Activated naive CD4-positive, alpha-beta T cell treated with anti-CD3 and anti-CD28 coated beads for 36 hours (primary cell): Measurements from ENCODE around the gene PLVAP. TPM values are rescaled to one million over a fixed set of nuclear protein-coding genes. Genes with fewer than 3 reads are reported as not detected.

Source experiments
- CTCF ChIA-PET: fragments of 350-600 bp; sonication (Branson Sonifier 250); formaldehyde crosslinking; loops from one replicate; lab custom pipeline; 2021; ENCODE audit warnings: antibody characterized with exemption; lab: Charles Lee
- DNase-seq: peaks from one replicate; pipeline ENCODE4 v3.0.0-alpha.2; 2020
- H3K27ac Mint-ChIP-seq: one replicate; pipeline ENCODE4 v1.8.0; 2021; ENCODE audit warnings: mild to moderate bottlenecking, mixed read lengths
- H3K27me3 Mint-ChIP-seq: one replicate; pipeline ENCODE4 v1.8.0; 2021; ENCODE audit warnings: low read depth, mixed read lengths
- H3K36me3 Mint-ChIP-seq: one replicate; pipeline ENCODE4 v1.8.0; 2021; ENCODE audit warnings: low read depth, mixed read lengths
- H3K4me1 Mint-ChIP-seq: one replicate; pipeline ENCODE4 v1.8.0; 2021; ENCODE audit warnings: low read depth, mixed read lengths
- H3K4me3 Mint-ChIP-seq: one replicate; pipeline ENCODE4 v1.8.0; 2021; ENCODE audit warnings: mild to moderate bottlenecking, moderate library complexity, mixed read lengths
- H3K9me3 Mint-ChIP-seq: one replicate; pipeline ENCODE4 v1.8.0; 2021; ENCODE audit warnings: mixed read lengths
- intact Hi-C: fragments of 100-400 bp; cut with micrococcal nuclease; formaldehyde crosslinking; loops from one replicate; pipeline ENCODE4 v1.15.1; 2023
- total RNA-seq, 2 experiments: library from RNA; stranded (reverse); gene quantifications; one replicate each; pipeline ENCODE4 v1.2.3, GENCODE V29; 2021

Gene PLVAP
- total RNA-seq, 2 experiments from 2014 or later, result not detected

DNA sequence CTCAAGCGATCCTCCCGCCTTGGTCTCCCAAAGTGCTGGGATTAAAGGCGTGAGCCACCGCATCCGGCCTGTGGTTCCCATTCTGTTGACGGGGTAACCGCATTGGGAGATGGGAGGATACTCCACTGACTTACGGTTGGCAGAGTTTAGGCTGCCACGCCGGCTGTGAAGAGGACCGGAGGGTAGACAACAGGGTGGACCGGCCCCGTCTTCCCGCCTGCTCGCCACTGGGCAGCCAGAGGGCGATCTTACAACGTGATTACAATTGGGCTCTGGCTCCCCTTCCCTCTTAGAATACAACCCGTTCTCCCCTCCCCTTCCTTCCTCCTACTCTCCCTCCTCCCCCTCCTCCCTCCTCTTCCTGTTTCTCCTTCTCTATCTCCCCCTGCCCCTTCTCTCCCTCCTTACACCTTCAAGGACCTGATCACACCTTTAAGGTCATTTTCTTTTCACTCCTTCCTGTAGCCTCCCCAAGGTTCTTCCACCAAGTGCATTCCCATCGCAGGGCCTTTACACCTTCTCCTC, 17.8 kb upstream of the PLVAP start:
- intact Hi-C loops, result loop anchor here (1.0 kb wide), 4 partner anchors 8 to 71 kb away; partner anchors contain the start of genes MVB12A and TMEM221
- Mint-ChIP-seq H3K27ac (peak overlapping the region; percentile 28), H3K9me3 (no peaks in the 10 kb centered on the region), H3K36me3 (peaks cover 6% of the 10 kb centered on the region), H3K4me3 (peak overlapping the region; percentile 19), H3K27me3 (no peaks in the 10 kb centered on the region), H3K4me1 (peaks cover 20% of the 10 kb centered on the region)
- CTCF ChIA-PET, result interaction anchor here (0.7 to 1.9 kb wide), 6 partner anchors 9 to 1434 kb away, joined by 3 to 8 read pairs (median 4); partner anchors contain the start of genes BST2 and MVB12A
- DNase-seq, result peak; percentile 90

DNA sequence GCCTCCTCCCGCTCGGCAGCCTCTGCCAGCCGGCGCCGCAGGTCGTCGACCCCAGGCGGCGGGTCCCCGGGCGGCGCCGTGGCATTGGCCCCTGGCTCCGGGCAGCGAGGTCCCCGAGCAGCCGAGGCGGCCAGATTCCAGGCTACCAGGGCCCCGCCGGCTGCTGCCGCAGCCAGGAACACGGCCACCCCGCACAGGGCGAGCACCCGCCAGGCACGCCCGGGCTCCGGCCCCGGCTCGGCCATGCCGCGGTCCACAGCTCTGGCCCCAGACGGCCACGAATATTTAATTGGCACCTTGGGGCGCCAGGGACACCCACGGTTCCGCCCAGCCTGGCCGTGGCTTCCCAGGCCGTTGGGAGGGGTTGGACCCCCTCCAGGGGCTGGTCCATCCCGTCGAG, 16.8 kb upstream of the PLVAP start, which contains the start of gene CCDC194:
Gene CCDC194 (minus strand): TSS at position 283 of the 400 bp plus-strand sequence. CDS start 38 bp downstream, at position 245.
- no peaks in the 10 kb centered on the region for H3K9me3 Mint-ChIP-seq
- CTCF ChIA-PET, result interaction anchor here (0.6 to 1.9 kb wide), 7 partner anchors 8 to 1435 kb away, joined by 3 to 8 read pairs (median 4); partner anchors contain the start of genes BST2 and MVB12A
- peaks cover 20% of the 10 kb centered on the region for H3K4me1 Mint-ChIP-seq
- no peak for DNase-seq
- H3K27me3 Mint-ChIP-seq, result no peaks in the 10 kb centered on the region
- peak within 1 kb of the TSS; percentile 28 for H3K27ac Mint-ChIP-seq
- intact Hi-C loops, result no loop called here
- H3K36me3 Mint-ChIP-seq, result peaks cover 5% of the 10 kb centered on the region
- no peak within 1 kb of the TSS for H3K4me3 Mint-ChIP-seq

DNA sequence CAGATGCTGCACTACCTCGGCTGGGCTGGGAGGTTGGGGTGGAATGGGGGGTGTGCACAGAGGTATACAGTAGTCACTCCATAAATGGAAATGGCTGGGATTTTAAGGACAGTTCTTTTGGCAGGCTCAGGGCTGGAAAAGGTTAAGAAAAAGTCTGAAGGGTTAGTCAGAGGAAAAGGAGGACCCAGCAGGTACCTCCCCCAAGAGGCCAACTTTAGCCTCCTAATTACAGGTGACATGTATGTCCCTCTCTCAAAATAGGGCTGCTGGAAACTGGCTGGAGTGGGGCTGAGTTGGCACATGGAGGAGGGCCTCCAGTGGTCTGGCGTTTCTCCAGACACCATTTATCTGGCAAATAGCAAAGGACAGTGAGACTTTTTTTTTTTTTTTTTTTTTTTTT, 15.9 kb upstream of the PLVAP start:
- Mint-ChIP-seq H3K9me3 (no peaks in the 10 kb centered on the region), H3K27ac (no peak overlapping the region), H3K4me3 (no peak overlapping the region), H3K36me3 (peaks cover 3% of the 10 kb centered on the region), H3K27me3 (no peaks in the 10 kb centered on the region), H3K4me1 (peaks cover 20% of the 10 kb centered on the region)
- CTCF ChIA-PET, result interaction anchor here (0.7 to 1.9 kb wide), 3 partner anchors 17 to 74 kb away, joined by 3 to 5 read pairs (median 5); partner anchors contain the start of gene MVB12A
- intact Hi-C loops, result no loop called here
- no peak for DNase-seq

DNA sequence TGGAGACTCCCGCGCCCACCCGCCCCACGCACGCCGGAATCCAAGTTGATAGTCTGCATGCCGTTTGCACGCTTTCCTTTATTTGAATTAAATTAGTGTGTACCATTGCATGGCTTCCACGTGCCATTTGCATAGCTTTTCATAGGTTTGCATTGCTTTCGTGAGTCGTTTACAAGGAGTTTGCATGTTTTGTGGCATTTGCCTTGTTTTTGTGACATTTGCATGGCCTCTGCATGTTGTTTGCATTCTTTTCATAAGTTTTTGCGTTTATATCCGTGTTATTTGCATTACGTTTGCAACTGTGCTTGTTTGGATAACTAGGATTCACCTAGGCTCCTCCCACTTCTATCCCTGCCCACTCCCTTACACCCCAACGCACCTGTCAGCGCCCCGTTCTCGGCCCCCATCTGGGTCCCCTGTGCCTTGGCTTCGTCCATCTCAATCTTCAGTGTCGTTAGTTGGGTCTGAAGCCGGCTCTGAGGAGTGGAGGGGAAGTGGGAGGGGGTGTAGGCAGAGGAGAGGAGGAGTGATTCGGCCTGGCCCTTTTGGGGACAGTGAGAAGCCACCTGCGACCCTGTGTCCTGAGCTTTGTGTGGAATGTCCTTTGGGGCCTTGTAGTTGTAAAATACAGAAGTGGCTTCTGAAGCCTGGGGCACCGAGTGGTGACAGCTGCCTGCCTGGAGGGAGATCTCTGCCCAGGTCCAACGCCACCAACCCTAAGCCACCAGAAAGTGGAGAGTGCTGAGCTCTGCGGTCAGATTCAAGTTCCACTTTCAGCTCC, 14.4 kb upstream of the PLVAP start:
- Mint-ChIP-seq H3K36me3 (no peaks in the 10 kb centered on the region), H3K9me3 (no peaks in the 10 kb centered on the region)

DNA sequence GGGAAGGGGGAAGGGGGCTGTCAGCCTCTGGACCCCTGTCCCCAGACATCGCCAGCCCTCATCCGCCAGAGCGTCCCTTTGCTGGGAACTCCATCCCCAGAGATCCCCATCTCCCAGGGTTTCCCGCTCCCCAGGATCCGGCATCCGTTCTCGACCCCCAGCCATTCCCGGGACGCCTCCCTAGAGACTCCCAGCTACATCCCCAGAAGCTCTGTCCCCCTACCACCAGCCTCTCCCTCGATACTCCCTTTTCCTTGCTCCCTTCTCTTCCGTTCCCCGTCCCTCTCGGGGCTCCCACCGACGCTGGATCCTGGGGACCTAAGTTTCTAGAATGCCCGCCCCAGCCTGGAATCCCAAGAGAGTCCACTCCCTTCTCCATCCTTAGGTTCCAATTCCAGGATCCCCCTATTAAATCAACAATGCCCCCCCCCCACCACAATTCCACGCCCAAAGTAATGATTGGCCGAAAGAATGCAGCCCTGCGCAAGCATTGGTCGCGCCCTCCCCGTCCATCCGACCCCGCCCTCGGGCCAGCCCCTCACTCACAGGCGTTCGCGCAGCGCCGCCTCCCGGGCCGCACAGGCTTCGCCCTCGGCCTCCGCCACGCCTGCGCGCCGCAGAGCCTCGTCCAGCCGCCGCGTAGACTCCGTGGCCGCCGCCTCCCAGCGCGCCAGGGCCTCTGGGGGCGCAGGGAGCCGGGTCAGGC, 13.7 kb upstream of the PLVAP start:
- DNase-seq, result peak; percentile 93
- intact Hi-C loops, result loop anchor here (1.0 to 2.0 kb wide), 4 partner anchors 14 to 99 kb away; partner anchors contain the start of genes BST2 and GTPBP3
- CTCF ChIA-PET, result interaction anchor here (0.7 to 2.6 kb wide), 3 partner anchors 47 to 155 kb away, joined by 3 to 8 read pairs (median 3); no protein-coding TSS in a partner anchor
- Mint-ChIP-seq H3K4me1 (peaks cover 20% of the 10 kb centered on the region), H3K9me3 (no peaks in the 10 kb centered on the region), H3K36me3 (no peaks in the 10 kb centered on the region), H3K27me3 (no peaks in the 10 kb centered on the region), H3K4me3 (peak overlapping the region; percentile 82), H3K27ac (no peak overlapping the region)

More for the DNA sequence above, 14.4 kb upstream of the PLVAP start:
- Mint-ChIP-seq H3K27me3 (no peaks in the 10 kb centered on the region), H3K4me3 (peak overlapping the region; percentile 82), H3K27ac (no peak overlapping the region), H3K4me1 (peaks cover 20% of the 10 kb centered on the region)
- no peak for DNase-seq
- CTCF ChIA-PET, result interaction anchor here (0.5 to 1.3 kb wide), 5 partner anchors 12 to 104 kb away, joined by 3 to 4 read pairs (median 3); no protein-coding TSS in a partner anchor
- intact Hi-C loops, result loop anchor here (1.0 to 2.0 kb wide), 4 partner anchors 14 to 99 kb away; partner anchors contain the start of genes BST2 and GTPBP3

DNA sequence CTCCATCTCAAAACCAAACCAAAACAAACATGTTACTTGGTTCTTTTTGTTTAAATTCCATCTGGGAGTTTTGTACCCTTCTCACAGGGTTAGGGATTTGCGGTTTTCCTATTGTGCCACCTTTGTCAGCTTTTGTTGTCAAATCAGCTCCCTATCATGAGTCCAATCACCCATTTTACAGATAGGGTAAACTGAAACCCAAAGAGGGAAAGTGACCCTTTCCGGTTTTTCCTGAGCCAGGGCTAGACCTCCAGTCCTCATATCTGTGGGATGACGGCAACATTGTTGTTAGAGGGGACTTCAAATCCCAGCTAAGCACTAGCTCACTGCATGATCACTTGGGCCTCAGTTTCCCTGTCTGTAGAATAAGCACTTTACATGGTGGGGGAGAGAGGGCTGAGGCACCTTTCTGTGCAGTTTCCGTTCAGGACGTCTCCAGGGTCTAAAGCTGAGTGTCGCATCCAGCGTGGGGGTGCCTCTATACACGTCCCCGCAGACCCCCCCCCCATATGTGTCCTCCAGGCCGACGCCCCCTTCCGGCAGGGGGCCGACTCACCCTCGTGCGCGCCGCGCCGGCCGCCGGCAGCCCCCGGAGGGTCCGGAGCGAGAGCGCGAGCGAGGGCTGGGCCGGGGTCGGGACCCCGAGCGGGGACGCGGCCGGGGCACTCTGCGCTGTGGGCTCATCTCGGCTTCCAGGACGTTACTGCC, 13.0 kb upstream of the PLVAP start:
- CTCF ChIA-PET, result interaction anchor here (0.5 to 2.7 kb wide), 11 partner anchors 17 to 618 kb away, joined by 3 to 14 read pairs (median 4); no protein-coding TSS in a partner anchor
- intact Hi-C loops, result loop anchor here (2.0 to 10.0 kb wide), 2 partner anchors 53 to 615 kb away; partner anchors contain the start of gene GTPBP3
- Mint-ChIP-seq H3K4me1 (peaks cover 17% of the 10 kb centered on the region), H3K4me3 (peak overlapping the region; percentile 82), H3K36me3 (no peaks in the 10 kb centered on the region), H3K9me3 (no peaks in the 10 kb centered on the region), H3K27me3 (no peaks in the 10 kb centered on the region), H3K27ac (no peak overlapping the region)
- no peak for DNase-seq

DNA sequence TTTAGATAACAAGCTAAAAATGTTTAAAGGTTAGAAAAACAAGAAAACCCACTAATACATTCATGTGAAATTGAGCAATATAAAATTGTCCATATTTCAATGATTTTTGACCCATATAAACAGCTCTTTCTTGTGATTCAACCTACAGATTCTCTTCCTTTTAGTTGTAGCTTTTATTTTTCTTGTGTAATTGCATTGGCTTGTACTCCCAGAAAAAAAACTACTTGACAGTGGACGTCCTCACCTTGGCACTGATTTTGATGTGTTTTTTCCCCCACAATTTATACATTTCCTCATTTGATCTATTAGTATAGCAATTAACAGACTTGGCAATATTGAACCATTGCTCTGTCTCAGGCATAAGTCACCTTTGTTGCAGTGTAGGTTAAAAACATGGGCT, 12.1 kb upstream of the PLVAP start:
- Mint-ChIP-seq H3K27me3 (no peaks in the 10 kb centered on the region), H3K4me1 (peaks cover 13% of the 10 kb centered on the region), H3K36me3 (no peaks in the 10 kb centered on the region), H3K4me3 (no peak overlapping the region), H3K9me3 (no peaks in the 10 kb centered on the region), H3K27ac (no peak overlapping the region)
- CTCF ChIA-PET, result interaction anchor here (0.6 to 2.7 kb wide), 13 partner anchors 10 to 617 kb away, joined by 3 to 14 read pairs (median 4); partner anchors contain the start of gene MRPL34
- no peak for DNase-seq
- intact Hi-C loops, result loop anchor here (10.0 kb wide), 1 partner anchor 614 kb away; no protein-coding TSS in a partner anchor

DNA sequence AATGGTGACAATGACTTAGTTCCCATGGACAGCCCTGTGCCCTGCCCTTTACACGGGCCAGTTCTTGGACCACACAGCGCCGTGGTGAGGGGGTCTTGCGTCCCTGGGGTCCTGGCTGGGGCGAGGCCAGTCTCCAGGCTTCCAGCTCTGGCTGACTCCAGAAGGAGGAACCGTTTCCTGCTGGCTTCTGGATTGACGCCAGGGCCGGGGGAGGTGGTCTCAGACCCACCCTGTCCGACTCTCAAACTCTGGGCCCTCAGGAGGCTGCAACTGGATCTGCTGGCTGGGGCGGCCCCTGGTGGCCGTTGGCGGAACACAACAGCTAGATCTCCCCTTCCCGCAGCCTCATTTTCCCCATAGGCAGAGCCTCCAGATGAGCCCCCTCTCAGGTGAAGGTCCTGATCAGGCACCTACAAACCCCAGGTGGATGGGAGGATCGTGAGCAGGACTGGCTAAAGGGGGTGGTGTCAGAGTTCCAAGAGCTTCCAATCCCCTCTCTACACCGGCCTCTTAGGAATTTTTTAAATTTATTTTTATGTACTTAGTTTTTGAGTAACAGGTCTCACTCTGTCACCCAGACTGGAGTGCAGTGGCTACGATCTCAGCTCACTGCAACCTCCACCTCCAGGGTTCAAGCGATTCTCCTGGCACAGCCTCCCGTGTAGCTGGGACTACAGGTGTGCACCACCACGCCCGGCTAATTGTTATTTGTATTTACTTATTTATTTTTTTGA, 8.9 kb upstream of the PLVAP start:
- Mint-ChIP-seq H3K27me3 (no peaks in the 10 kb centered on the region), H3K27ac (no peak overlapping the region), H3K36me3 (no peaks in the 10 kb centered on the region), H3K4me1 (peaks cover 9% of the 10 kb centered on the region), H3K4me3 (no peak overlapping the region), H3K9me3 (no peaks in the 10 kb centered on the region)
- peak; percentile 75 for DNase-seq
- CTCF ChIA-PET, result interaction anchor here (0.6 to 3.4 kb wide), 24 partner anchors 9 to 334 kb away, joined by 3 to 20 read pairs (median 4); partner anchors contain the start of genes ANKLE1, ANO8, BABAM1 and CCDC194
- intact Hi-C loops, result loop anchor here (1.0 to 10.0 kb wide), 3 partner anchors 40 to 611 kb away; no protein-coding TSS in a partner anchor

DNA sequence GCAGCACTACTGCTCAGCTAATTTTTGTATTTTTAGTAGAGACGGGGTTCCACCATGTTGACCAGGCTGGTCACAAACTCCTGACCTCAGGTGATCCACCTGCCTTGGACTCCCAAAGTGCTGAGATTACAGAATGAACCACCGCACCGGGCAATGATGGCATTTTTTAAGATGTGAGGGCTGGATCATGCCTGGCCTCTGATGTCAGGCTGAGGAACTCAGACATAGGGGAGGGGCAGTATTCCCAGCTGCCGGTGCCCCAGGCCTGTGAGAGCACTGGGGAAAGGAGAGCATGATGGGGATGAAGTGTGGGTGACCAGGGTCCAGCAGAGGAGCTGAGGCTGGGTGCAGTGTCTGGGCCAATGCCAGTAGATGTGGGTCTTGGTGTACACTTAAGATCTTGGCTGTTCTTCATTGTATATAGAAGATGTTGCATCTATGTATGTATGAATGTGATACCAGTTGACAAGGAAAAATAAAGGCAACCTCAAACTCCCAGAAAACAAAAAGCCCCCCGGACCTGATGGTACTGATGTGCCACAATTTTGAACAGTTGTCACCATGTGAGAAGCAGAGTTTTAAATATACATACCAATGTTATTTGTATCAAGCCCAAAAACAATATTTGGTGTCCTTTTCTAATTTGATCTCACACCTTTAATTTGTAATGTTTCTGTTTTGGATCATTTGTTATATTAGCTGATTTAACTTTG, 3.4 kb upstream of the PLVAP start:
- no peak for DNase-seq
- Mint-ChIP-seq H3K36me3 (no peaks in the 10 kb centered on the region), H3K27ac (no peak overlapping the region), H3K4me1 (peaks cover 8% of the 10 kb centered on the region), H3K9me3 (peaks cover 7% of the 10 kb centered on the region), H3K4me3 (no peak overlapping the region), H3K27me3 (peaks cover 8% of the 10 kb centered on the region)
- CTCF ChIA-PET, result interaction anchor here (0.6 kb wide), 2 partner anchors 19 to 23 kb away, joined by 3 read pairs; no protein-coding TSS in a partner anchor
- intact Hi-C loops, result loop anchor here (10.0 kb wide), 1 partner anchor 606 kb away; no protein-coding TSS in a partner anchor

DNA sequence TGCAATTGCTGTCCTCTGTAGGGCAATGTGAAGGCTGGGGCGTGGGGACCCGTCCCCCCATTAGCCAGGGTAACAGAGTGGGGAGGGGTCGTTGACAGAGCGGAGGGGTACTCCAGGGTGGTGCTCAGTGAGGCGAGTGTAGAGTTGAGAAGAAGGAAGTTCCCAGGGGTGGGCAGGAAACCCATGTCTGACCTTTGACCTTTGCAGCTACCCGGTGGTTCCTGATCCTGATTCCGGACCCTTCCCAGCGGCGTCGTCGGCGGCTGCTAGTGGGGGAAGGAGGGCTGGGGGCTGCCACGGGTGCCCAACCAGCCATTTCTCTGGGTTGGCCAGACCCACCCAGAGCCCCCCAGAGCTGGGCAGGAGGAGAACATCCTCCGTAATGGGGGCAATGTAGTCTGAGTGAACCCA, 2.1 kb upstream of the PLVAP start:
- intact Hi-C loops, result no loop called here
- CTCF ChIA-PET, result no interaction called here
- H3K4me3 Mint-ChIP-seq, result no peak overlapping the region

More for the DNA sequence above, 2.1 kb upstream of the PLVAP start:
- peaks cover 8% of the 10 kb centered on the region for H3K27me3 Mint-ChIP-seq
- H3K4me1 Mint-ChIP-seq, result peaks cover 8% of the 10 kb centered on the region
- no peak overlapping the region for H3K27ac Mint-ChIP-seq
- no peak for DNase-seq
- H3K36me3 Mint-ChIP-seq, result no peaks in the 10 kb centered on the region
- H3K9me3 Mint-ChIP-seq, result peaks cover 7% of the 10 kb centered on the region
